ENCODE data around the gene DAB2IP.

The DAB2IP gene

DNA sequence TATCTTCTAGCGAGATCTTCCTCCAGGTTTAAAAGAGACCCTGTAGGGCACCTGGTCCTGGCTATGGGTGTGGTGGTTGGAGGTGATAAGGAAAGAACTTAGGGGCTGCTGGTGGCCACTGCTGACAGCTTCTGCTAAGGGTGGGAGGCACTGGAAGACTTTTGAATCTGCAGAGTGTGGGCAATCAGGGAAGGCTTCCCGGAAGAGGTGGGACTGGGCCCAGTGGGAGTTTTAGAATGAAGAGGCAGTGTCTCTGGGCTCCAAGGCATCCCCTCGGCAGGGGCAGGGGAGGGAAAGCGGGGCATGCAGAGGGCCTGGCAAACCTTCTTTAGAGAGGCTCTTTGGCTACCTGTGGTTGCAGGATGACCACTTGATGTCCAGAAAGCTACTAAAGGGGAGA is 23.0 kb upstream of the DAB2IP start:
- Histone ChIP-seq H3K4me3 (ENCODE audit: low read depth in 1 of 2, low read length in 2 of 2) (no peak overlapping the region), H3K9ac (ENCODE audit: low read length) (no peak overlapping the region), H3K27me3 (ENCODE audit: control insufficient read depth in 1 of 2, insufficient read depth in 2 of 2, low read length in 2 of 2) (no peaks in the 10 kb centered on the region), H3K27ac (ENCODE audit: low read depth, low read length) (no peak overlapping the region), H3K4me1 (ENCODE audit: insufficient read depth, low read length) (peaks cover 30% of the 10 kb centered on the region), H3K9me3 (ENCODE audit: low read length) (no peaks in the 10 kb centered on the region), H3K36me3 (ENCODE audit: insufficient read depth, low read length) (no peaks in the 10 kb centered on the region)

DNA sequence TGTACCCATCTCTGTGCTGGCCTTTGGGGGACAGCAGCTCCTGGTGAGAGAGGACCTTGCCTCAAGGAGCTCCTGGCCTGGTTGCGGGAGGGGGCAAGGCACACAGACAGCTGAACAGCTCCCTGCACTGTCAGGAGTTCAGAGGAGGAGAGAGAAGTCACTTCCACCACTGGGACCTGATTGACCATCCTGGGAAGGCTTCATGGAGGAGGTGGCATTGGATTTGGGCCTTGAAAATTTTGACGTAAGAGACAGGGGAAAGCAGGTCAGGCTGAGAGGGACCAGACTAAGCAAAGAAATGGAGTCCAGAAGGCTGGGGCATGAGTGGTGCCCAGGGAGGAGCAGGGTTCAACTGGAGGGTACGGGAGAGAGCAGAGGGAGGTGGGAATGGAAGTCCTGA is 20.3 kb upstream of the DAB2IP start:
- H3K4me1 ChIP-seq (ENCODE audit: insufficient read depth, low read length) = peaks cover 48% of the 10 kb centered on the region
- no peak overlapping the region for H3K27ac ChIP-seq (ENCODE audit: low read depth, low read length)
- no peaks in the 10 kb centered on the region for H3K9me3 ChIP-seq (ENCODE audit: low read length)
- H3K9ac ChIP-seq (ENCODE audit: low read length) = no peak overlapping the region
- H3K36me3 ChIP-seq (ENCODE audit: insufficient read depth, low read length) = no peaks in the 10 kb centered on the region
- H3K27me3 ChIP-seq (ENCODE audit: control insufficient read depth in 1 of 2, insufficient read depth in 2 of 2, low read length in 2 of 2) = no peaks in the 10 kb centered on the region
- H3K4me3 ChIP-seq (ENCODE audit: low read depth in 1 of 2, low read length in 2 of 2) = no peak overlapping the region

DNA sequence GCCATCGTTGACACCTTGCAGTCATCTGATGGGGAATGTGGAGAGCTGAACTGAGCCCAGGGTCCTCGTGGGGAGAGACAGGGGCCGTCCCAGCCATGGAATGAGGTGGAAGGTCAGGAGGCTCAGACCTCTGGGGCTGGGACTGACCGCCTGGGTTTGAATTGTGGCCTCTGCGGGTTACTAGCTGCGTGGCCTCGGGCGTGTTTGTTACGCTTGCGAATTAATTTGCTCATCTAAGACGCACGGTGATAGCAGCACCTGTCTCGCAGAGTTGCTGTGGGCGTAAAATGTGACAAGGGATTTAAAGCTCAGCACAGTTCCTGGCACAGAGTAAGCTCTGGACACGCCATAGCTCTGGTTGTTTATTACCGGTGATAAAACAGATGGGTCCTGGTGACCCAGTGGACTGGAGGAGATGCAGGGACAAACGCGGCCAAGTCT is 19.4 kb upstream of the DAB2IP start:
- no peaks in the 10 kb centered on the region for H3K9me3 ChIP-seq (ENCODE audit: low read length)
- no peaks in the 10 kb centered on the region for H3K36me3 ChIP-seq (ENCODE audit: insufficient read depth, low read length)
- H3K27ac ChIP-seq (ENCODE audit: low read depth, low read length) = peak overlapping the region; percentile 24
- no peak overlapping the region for H3K9ac ChIP-seq (ENCODE audit: low read length)
- H3K27me3 ChIP-seq (ENCODE audit: control insufficient read depth in 1 of 2, insufficient read depth in 2 of 2, low read length in 2 of 2) = no peaks in the 10 kb centered on the region
- H3K4me3 ChIP-seq (ENCODE audit: low read depth in 1 of 2, low read length in 2 of 2) = no peak overlapping the region
- H3K4me1 ChIP-seq (ENCODE audit: insufficient read depth, low read length) = peaks cover 56% of the 10 kb centered on the region

DNA sequence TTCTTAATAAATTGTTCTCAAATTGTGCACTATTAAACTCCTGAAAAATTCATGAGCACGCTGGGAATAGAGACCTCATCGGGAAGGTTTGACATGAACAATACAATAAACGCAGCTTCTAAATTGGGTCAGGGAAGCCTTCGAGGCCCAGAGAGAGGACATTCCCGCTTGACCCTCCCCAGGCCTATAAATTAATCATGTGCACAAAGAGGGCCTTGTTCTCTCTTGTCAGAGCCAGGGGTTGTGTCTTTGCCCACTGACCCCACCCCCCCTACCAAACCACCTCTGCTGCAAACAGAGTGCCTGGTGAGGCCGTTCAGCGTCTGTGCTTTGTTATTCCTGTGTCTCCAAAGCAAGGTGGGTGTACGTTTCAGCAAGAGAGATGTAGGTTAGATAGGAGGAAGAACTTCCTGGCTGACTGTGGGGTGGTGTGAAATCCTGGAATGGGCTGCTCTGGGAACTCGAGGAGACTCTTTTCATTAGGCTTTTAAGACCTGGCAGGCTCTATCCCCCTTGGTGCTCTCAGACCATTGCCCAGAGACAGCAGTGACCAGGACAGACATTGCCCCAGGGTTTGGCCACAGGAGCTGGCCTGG is 18.2 kb upstream of the DAB2IP start:
- no peaks in the 10 kb centered on the region for H3K9me3 ChIP-seq (ENCODE audit: low read length)
- no peak overlapping the region for H3K9ac ChIP-seq (ENCODE audit: low read length)
- no peaks in the 10 kb centered on the region for H3K27me3 ChIP-seq (ENCODE audit: control insufficient read depth in 1 of 2, insufficient read depth in 2 of 2, low read length in 2 of 2)
- H3K27ac ChIP-seq (ENCODE audit: low read depth, low read length) = peak overlapping the region; percentile 41
- no peak overlapping the region for H3K4me3 ChIP-seq (ENCODE audit: low read depth in 1 of 2, low read length in 2 of 2)
- peaks cover 64% of the 10 kb centered on the region for H3K4me1 ChIP-seq (ENCODE audit: insufficient read depth, low read length)
- no peaks in the 10 kb centered on the region for H3K36me3 ChIP-seq (ENCODE audit: insufficient read depth, low read length)

DNA sequence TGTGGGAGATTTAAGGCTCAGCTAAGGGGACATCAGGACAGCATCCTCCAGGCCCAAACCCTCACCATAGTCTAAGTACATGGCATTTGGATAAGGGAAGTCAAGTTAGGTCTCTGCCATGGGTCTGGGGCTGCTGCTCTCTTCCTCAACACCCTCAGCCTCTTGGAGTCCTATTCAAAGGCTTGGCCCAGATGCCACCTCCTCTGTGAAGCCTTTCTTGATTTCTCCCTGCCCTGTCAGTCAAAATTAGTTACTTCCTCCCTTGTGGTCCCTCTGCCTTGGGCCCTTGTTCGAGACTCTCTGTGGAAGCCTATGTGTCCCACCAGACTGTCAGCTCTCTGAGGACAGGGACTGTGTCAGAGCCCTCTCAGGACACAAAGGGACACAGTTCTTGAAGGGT is 17.7 kb upstream of the DAB2IP start:
- Histone ChIP-seq H3K27ac (ENCODE audit: low read depth, low read length) (peak overlapping the region; percentile 41), H3K4me1 (ENCODE audit: insufficient read depth, low read length) (peaks cover 67% of the 10 kb centered on the region), H3K9ac (ENCODE audit: low read length) (no peak overlapping the region)

DNA sequence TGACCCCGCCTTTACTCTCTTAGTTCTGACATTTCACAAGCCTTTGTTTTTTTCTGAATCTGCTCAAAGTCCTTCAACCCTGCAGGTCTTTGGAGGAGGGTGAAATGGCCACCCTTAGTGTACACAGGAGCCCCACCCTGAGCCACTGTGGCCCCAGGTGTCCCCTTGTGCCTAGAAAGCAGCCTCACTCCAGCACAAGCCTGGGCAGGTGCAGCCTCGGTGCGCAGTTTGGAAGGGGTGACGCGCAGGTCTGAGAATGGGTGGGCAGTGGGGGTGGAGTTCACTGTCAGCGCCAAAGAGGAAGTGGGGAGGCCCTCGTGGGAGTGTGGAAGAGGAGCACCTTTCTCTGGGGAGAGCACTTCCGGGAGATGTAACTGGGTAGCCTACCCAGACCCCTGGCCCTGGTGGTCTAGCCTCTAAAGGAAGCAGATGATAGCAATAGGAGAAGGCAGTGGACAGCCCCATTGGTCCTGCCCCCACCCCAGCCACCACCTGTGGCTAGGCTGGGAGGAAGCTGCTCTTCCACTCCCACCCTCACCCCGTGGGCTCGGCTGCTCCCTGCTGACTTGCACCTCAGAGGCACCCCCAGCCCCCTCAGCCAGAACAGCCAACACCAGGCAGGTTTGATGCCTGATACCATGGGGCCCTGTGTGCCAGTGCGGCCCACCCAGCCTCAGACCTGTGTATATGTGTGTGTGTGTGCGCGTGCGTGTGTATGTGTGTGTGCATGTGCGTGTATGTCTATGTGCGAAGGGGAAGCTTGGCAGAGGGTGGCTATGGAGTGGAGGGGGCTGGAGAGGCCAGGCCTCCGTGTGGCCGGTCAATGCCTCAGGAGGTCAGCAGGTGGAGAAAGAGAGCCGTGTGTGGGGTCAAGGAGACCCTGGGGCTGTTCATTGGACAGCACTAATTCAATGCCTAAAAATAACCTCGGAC is 16.8 kb upstream of the DAB2IP start:
- Histone ChIP-seq H3K27ac (ENCODE audit: low read depth, low read length) (peak overlapping the region; percentile 35), H3K36me3 (ENCODE audit: insufficient read depth, low read length) (no peaks in the 10 kb centered on the region), H3K4me1 (ENCODE audit: insufficient read depth, low read length) (peaks cover 67% of the 10 kb centered on the region), H3K27me3 (ENCODE audit: control insufficient read depth in 1 of 2, insufficient read depth in 2 of 2, low read length in 2 of 2) (no peaks in the 10 kb centered on the region), H3K9ac (ENCODE audit: low read length) (no peak overlapping the region), H3K4me3 (ENCODE audit: low read depth in 1 of 2, low read length in 2 of 2) (no peak overlapping the region), H3K9me3 (ENCODE audit: low read length) (no peaks in the 10 kb centered on the region)

More for the DNA sequence above, 17.7 kb upstream of the DAB2IP start:
- Histone ChIP-seq H3K9me3 (ENCODE audit: low read length) (no peaks in the 10 kb centered on the region), H3K36me3 (ENCODE audit: insufficient read depth, low read length) (no peaks in the 10 kb centered on the region), H3K4me3 (ENCODE audit: low read depth in 1 of 2, low read length in 2 of 2) (no peak overlapping the region), H3K27me3 (ENCODE audit: control insufficient read depth in 1 of 2, insufficient read depth in 2 of 2, low read length in 2 of 2) (no peaks in the 10 kb centered on the region)

DNA sequence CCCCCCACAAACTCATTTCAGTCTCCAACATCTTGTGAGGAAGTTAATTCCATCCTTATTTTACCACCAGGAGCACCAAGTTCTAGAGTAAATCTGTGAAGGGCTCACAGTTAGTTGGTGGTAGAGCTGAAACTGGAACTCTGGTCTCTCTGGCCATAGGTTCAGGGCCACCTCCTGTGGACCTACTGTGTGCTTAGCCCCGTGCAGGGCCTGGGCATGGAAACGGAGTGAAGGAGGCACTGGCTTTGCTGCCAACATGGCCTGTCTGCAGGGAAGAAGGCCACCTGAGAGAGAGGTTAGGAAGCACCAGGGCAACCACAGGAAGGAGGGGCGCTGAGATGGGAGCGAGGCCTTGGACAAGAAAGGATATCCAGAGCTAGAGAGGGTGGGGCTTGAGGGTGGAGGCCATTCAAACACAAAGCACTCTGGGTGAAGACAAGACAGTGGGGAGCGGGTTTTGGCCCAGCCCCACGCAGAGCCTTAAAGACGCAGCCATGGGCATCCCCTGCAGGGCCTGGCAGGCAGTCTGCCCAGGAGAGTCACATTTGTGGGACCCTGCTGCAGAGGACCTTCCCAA is 16.0 kb upstream of the DAB2IP start:
- no peaks in the 10 kb centered on the region for H3K36me3 ChIP-seq (ENCODE audit: insufficient read depth, low read length)
- H3K27ac ChIP-seq (ENCODE audit: low read depth, low read length) = peak overlapping the region; percentile 53
- peaks cover 70% of the 10 kb centered on the region for H3K4me1 ChIP-seq (ENCODE audit: insufficient read depth, low read length)
- no peak overlapping the region for H3K4me3 ChIP-seq (ENCODE audit: low read depth in 1 of 2, low read length in 2 of 2)
- no peaks in the 10 kb centered on the region for H3K9me3 ChIP-seq (ENCODE audit: low read length)
- no peak overlapping the region for H3K9ac ChIP-seq (ENCODE audit: low read length)
- no peaks in the 10 kb centered on the region for H3K27me3 ChIP-seq (ENCODE audit: control insufficient read depth in 1 of 2, insufficient read depth in 2 of 2, low read length in 2 of 2)

DNA sequence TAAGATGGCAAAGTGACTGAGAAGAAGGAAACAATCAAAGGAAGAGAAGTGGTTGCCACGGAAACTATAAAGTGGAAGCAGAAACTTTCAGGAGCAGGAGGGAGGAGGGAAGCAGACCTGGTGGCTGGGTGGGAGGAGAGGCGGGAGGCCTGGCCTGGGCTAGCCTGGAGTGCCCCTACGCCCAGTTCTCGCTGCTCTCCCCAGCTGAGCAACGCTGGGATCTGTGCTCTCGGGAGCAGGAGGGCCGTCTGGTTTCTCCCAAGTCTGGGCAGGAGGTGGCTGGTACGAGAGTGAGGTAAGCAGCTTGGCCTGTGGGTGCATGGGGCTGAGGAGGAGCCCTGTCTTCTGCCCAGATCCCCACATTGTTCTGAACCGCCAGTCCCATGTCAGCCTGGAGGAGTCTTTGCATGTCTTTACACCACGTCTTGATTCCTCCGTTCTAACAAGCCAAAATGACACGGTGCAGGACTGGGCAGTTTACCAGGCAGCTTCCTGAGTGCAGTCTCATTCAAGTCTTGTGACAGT is 15.0 kb upstream of the DAB2IP start:
- Histone ChIP-seq H3K4me1 (ENCODE audit: insufficient read depth, low read length) (peaks cover 78% of the 10 kb centered on the region), H3K9me3 (ENCODE audit: low read length) (no peaks in the 10 kb centered on the region), H3K27me3 (ENCODE audit: control insufficient read depth in 1 of 2, insufficient read depth in 2 of 2, low read length in 2 of 2) (no peaks in the 10 kb centered on the region), H3K4me3 (ENCODE audit: low read depth in 1 of 2, low read length in 2 of 2) (no peak overlapping the region), H3K9ac (ENCODE audit: low read length) (no peak overlapping the region), H3K36me3 (ENCODE audit: insufficient read depth, low read length) (no peaks in the 10 kb centered on the region), H3K27ac (ENCODE audit: low read depth, low read length) (peak overlapping the region; percentile 53)

DNA sequence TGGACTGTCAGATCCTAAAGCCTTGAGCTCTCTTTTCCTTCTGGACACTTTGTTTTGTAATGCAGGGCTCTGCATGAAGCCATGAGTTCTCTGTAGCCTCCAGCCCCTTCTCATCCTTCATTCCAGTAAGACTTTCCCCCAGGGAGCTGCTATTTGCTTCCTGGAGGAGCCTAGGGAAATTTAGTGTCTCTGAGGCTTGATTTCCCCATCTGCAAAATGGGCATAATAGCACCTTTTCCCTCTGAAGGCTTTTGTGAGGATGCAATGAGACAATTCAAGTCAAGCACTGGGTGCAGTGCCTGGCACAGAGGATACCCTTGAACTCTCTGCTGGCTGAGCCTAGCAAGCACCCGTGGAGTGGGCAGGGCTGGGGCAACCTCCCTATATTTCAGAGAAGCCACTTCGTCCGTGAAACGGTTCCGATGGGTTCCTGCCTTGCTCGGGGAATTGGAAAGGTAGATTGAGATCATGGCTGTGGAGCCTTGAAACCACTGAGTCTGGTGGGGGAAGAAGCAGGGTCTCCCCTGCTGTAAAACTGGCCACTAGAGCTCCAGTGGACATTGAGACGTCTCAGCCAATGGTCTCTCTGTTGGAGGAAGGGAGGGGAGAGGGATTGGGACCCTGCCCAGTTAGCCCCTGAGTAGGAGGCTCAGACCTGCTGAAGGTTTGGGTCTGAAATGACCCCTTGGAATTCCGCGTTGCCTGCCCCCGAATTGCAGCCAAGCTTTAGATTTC is 14.3 kb upstream of the DAB2IP start:
- no peaks in the 10 kb centered on the region for H3K9me3 ChIP-seq (ENCODE audit: low read length)
- H3K27me3 ChIP-seq (ENCODE audit: control insufficient read depth in 1 of 2, insufficient read depth in 2 of 2, low read length in 2 of 2) = no peaks in the 10 kb centered on the region
- H3K4me3 ChIP-seq (ENCODE audit: low read depth in 1 of 2, low read length in 2 of 2) = no peak overlapping the region
- H3K36me3 ChIP-seq (ENCODE audit: insufficient read depth, low read length) = no peaks in the 10 kb centered on the region
- peak overlapping the region; percentile 32 for H3K27ac ChIP-seq (ENCODE audit: low read depth, low read length)
- no peak overlapping the region for H3K9ac ChIP-seq (ENCODE audit: low read length)
- peaks cover 74% of the 10 kb centered on the region for H3K4me1 ChIP-seq (ENCODE audit: insufficient read depth, low read length)

DNA sequence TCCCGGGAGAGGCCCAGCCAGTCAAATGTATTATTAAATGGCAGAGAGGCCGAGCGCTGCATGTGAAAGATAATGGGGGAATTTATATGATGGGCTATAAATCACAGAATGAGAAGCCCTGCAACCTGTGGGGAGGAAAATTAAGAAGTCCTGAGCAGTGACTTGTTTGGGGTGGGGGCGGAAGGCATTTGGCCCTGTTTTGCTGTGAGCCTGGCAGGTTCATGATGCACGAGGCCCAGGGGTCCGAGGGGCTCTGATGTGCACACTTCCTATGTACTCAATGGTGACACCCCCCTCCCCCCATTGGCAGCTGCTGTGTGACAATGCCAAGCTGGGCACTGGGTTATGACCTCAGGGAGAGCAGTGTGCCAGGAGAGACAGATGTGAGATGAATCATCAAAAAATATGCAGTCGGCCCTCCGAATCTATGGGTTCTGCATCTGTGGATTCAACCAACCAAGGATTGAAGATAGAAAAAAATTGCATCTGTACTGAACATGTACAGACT is 13.7 kb upstream of the DAB2IP start:
- Histone ChIP-seq H3K27me3 (ENCODE audit: control insufficient read depth in 1 of 2, insufficient read depth in 2 of 2, low read length in 2 of 2) (no peaks in the 10 kb centered on the region), H3K27ac (ENCODE audit: low read depth, low read length) (peak overlapping the region; percentile 32), H3K9me3 (ENCODE audit: low read length) (no peaks in the 10 kb centered on the region), H3K36me3 (ENCODE audit: insufficient read depth, low read length) (no peaks in the 10 kb centered on the region), H3K4me3 (ENCODE audit: low read depth in 1 of 2, low read length in 2 of 2) (no peak overlapping the region), H3K9ac (ENCODE audit: low read length) (no peak overlapping the region), H3K4me1 (ENCODE audit: insufficient read depth, low read length) (peaks cover 68% of the 10 kb centered on the region)

DNA sequence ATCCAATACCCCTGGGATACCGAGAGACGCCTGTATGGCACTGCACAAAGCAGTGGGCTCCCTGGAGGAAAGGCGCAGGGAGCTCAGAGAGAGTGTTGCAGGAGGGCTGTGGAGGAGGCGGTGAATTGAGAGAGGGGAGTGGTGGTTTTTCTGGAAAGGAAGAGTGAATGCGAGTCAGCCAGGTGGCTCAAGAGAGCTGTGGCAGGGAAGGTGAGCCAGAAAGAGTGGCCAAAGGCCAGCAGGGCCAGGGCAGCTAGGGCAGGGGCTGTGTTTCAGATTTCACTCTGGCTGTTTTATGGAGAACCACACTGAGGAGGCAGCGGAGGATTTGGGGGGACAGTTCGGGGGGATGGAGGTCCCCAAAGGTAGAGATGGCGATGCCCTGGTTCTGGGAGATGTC is 13.0 kb upstream of the DAB2IP start:
- H3K9me3 ChIP-seq (ENCODE audit: low read length) = no peaks in the 10 kb centered on the region
- no peak overlapping the region for H3K9ac ChIP-seq (ENCODE audit: low read length)
- H3K27ac ChIP-seq (ENCODE audit: low read depth, low read length) = no peak overlapping the region
- H3K27me3 ChIP-seq (ENCODE audit: control insufficient read depth in 1 of 2, insufficient read depth in 2 of 2, low read length in 2 of 2) = no peaks in the 10 kb centered on the region
- peaks cover 62% of the 10 kb centered on the region for H3K4me1 ChIP-seq (ENCODE audit: insufficient read depth, low read length)
- H3K4me3 ChIP-seq (ENCODE audit: low read depth in 1 of 2, low read length in 2 of 2) = no peak overlapping the region
- no peaks in the 10 kb centered on the region for H3K36me3 ChIP-seq (ENCODE audit: insufficient read depth, low read length)

Data from muscle layer of colon (tissue), 2 donors.